Colon (tissue), 2 donors: Measurements from ENCODE around the gene CDK11B.
"Not testable (repeated sequence)": the region's sequence is repeated elsewhere in the genome, so short reads cannot be mapped to it uniquely, and the experiment has no call there.

ENCODE experiments used
- FAIRE-seq: peaks from 2 replicates; lab custom pipeline; 2012; peaks lifted over from hg19 to GRCh38; lab: Jason Lieb, UNC
- donor health status: control.
- donor health status: control.

The CDK11B gene

DNA sequence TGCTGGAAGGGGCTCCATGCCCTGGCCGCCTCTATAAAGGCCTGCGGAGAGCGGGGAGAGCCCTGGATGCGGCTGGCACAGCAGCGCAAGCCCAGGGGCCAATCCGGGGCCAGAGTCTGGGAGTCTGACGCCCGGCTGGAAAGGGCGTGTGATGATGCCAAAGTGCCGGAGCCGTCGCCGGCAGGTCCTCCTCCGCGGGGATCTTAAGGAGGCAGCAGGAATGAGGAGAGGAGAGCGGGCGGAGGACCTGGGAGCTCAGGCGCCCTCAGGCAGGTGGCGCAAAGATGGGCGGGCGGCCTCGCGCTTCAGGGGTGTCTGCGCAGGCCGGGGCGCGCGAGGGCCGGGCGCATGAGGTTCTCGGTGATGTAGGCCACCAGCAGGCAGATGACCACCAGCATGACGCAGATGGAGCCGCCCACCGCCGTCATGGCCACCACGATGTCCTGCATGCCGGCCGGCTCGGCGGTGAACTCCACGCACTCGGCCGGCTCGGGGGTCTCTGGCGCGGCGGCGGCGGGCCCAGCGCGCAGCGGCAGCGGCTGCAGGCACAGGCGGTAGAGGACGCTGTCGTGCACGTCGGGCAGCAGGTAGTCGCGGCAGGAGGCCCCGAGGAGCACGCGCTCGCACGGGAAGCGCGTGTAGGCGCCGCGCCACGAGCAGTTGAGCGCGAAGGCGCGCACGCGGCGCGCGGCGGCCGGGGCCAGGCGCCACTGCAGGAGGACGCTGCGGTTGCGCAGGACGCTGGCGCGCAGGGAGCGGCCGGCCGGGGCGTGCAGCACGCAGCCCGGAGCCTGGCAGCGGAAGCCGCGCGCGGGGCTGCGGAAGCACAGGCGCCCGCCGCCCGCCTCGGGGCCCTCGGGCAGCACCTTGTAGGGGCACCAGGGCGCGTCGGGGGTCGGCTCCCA lies 59.5 kb downstream of the CDK11B start:
- FAIRE-seq, result no peak

DNA sequence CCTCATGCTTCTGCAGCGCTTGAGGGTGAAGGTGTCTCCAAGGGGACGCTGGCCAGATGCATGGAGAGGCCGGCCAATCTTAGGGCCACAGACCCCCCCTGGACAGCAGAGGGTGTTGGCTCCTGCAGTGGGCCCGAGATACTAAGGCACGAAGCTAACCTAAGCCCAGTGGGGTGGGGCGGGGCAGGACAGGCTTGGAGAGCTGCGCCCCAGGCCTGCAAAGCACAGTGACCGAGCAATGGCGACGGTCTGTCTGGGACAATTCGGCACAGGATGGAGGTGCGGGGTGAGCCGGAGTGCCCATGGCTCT lies 60.1 kb downstream of the CDK11B start:
- FAIRE-seq, result no peak

DNA sequence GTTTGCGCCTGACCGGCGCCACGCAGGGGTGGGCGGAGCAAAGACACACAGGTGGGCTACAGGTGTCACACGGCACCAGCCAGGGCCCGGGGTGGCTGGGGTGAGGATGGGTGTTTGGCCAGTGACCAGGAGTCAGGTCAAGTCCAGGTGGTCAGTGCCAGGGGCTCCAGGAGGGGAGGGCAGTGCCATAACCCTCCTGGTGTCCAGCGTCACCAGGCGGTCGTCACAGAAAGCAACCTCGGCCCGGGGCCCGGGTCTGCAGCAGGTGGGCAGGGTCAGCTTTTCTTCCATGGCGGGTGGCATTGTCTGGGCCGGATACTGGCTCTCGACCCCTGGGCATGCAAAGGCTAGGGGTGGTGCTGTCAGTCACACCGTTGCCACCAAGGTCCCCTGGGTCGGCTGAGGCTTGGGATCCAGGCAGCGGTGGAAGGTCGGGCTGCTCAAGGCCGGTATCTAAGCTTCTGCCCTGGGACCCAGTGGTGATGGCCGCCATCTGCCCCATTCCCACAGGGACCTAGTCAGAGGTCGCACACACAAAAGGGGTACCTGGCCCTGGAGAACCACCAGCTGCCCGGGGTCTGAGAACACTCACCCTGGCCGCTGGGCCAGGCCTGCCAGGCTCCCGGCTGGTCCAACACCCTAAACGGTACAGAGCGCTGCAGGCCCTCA lies 60.6 kb downstream of the CDK11B start:
- FAIRE-seq, result no peak

DNA sequence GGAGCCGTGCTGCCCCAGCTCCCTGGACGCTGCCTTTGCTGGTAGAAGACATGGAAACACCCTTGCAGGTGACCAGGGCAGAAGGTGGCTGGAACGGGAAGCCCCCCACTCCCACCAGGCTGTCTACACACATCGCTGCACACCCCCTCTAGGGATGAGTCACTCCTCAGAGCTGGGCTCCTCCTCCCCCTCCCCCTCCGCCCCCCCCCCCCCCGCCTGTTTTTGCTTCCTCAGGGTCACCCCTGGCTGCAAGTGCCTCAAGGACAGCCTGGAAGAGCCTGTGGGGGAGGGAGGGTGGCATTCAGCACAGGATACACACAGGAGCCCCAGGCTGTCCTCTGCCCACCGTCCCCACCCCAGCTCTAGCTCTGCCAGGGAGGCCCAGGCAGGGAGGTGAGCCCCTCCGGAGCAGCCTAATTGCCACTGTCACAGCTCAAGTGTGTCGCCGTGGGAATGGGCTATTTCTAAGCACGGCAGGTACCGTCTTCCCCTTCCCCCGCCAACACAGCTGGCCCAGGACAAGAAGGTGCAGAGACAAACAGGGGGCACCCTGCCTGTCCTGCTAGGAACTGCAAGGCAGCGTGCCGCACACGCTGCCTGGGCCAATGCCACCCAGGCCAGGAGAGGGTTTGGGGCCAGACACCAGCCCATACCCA lies 61.4 kb downstream of the CDK11B start:
- FAIRE-seq, result no peak

DNA sequence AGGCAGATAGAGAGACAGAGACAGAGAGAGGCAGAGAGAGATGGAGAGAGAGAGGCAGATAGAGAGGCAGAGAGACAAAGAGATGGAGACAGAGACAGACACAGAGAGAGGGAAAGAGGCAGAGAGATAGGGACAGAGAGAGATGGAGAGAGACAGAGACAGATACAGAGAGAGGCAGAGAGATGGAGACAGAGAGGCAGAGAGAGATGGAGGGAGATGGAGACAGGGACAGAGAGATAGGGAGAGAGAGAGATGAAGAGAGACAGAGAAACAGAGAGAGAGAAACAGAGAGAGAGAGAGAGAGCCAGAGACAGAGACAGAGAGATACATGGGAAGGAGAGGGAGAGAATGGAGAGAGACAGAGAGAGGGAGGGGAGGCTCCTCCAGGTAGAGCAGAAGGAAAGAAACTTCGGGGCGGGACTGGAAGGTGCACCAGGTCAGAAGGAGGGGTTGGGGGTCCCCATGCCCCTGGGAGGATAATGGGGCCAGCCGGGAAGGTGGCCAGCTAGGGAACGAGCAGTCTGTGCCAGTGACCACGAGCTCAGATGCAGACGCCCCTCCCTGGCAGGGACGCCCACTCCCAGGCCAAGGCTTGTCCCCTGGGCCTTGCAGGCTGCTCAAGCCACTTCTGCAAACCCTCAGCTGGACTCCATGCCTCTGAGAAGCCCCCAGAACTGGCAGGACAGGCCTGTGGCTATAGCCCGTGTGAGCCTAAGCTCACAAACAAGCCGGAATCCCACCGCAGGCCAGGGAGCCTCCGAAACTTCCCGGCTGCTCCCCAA lies 62.1 kb downstream of the CDK11B start:
- no peak for FAIRE-seq

DNA sequence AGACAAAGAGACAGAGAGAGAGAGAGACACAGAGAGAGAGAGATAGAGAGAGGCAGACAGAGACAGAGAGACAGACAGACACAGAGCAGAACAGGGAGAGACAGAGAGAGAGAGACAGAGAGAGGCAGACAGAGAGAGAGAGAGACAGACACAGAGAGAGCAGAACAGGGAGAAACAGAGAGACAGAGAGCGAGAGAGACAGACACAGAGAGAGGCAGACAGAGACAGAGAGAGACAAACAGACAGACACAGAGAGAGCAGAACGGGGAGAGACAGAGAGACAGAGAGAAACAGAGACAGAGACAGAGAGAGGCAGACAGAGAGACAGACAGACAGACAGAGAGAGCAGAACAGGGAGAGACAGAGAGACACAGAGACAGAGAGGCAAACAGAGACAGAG lies 63.5 kb downstream of the CDK11B start:
- not testable (repeated sequence) for FAIRE-seq

DNA sequence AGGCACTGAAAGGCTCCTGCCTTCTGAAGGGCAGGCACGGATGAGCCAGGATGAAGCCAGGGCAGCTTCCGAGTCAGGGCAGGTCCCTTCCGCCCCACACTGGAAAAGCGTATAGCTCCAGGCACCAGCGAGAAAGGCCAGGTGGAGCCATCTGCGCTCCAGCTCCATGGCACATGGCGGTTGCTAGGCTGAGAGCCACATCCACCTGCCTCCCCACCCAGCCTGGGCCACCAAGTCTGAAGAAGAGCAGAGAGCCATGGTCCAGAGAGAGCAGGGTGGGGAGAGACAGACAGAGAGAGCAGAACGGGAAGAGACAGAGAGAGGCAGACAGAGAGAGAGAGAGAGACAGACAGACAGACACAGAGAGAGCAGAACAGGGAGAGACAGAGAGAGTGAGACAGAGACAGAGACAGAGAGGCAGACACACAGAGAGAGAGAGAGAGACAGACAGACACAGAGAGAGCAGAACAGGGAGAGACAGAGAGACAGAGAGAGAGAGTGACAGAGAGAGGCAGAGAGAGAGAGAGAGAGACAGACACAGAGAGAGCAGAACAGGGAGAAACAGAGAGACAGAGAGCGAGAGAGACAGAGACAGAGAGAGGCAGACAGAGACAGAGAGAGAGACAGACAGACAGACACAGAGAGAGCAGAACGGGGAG lies 64.1 kb downstream of the CDK11B start:
- no peak for FAIRE-seq

DNA sequence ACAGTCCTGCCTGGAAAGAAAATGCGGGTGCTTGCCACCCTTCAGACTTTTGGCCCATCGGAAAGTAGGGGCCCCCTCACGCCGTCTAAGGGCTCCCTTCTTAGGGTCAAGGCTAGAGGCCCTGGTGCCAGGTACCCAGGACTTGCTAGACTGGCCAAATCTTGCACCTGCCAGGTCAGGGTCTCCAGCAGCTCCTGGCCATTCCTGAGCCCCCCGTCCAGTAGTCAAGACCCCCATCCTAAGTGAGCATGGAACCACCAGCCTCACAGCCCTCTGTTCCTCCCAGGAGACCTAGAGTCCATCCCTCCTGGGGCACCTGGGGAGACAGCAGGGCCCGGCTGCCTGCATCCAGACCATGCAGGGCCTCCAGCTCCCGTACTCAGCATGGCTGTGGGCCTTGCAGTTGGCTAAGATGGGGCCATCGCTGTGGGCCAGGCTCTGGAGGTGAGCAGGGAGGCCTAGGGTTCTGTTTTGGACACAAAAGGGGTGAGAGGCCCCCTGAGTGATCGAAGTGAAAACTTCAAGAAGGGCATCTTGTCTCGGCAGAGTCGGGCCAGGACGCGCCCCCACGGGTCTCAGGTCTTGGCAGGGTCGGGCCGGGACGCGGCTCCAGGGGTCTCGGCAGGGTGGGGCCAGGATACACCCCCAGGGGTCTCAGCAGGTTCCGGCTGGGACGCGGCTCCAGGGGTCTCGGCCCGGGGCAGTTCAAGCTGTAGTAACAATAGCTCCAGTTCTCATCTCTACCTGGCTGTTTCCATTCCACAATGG lies 64.8 kb downstream of the CDK11B start:
- no peak for FAIRE-seq

DNA sequence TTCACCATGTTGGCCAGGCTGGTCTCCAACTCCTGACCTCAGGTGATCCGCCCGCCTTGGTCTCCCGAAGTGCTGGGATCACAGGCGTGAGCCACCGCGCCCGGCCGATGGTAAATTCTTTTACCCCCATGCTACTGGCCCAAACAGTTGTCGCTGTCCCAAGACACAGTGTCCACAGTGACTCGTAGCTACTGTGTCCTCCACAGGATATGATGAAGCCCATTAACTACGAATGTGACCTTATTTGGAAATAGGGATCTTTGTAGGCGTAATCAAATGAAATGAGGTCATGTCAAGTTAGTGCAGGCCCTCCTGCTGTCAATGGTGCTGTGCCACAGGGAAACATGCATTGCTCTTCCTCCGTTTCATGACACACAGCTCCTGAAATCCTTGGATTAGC lies 67.4 kb downstream of the CDK11B start:
- no peak for FAIRE-seq
